ENCODE measurements around the gene TSKU. TPM values are rescaled to one million over a fixed set of nuclear protein-coding genes. Genes with fewer than 3 reads are reported as not detected.

Gene TSKU
- total and polyA plus RNA-seq, 2 experiments from 2014 or later: 61.9 to 81.9 TPM

- Histone ChIP-seq H2AFZ (no peak overlapping the region), H3K36me3 (replicated peaks; ENCODE audit: insufficient read depth, low read depth) (no peaks in the 10 kb centered on the region), H3K27ac (peak overlapping the region; percentile 78), H3K4me1 (ENCODE audit: insufficient read depth) (peaks cover 54% of the 10 kb centered on the region), H3K9me3 (ENCODE audit: low read depth) (no peaks in the 10 kb centered on the region), H3K4me2 (peak overlapping the region; percentile 56), H3K4me3 (no peak overlapping the region), H3K27me3 (no peaks in the 10 kb centered on the region), H3K79me2 (no peaks in the 10 kb centered on the region), H4K20me1 (ENCODE audit: insufficient read depth, poor library complexity, severe bottlenecking) (no peaks in the 10 kb centered on the region), H3K9me2 (replicated peaks; ENCODE audit: insufficient read depth) (no peaks in the 10 kb centered on the region)
- TF ChIP-seq EZH2 (IDR thresholded peaks at IDR 0.05; ENCODE audit: borderline replicate concordance): no peak
- no peak for DNase-seq (ENCODE audit: low spot score)
- WGBS (ENCODE audit: low lambda C conversion rate, missing lambda C conversion rate): 54% methylated on average over 5 of the region's 5 CpGs
These were observed 15.5 kb upstream of the TSKU start for GRCh38 chr11:76767659-76768058.

- no peak overlapping the region for H3K4me3 ChIP-seq
- no peaks in the 10 kb centered on the region for H3K27me3 ChIP-seq
- no peak for DNase-seq (ENCODE audit: low spot score)
- H3K36me3 ChIP-seq (replicated peaks; ENCODE audit: insufficient read depth, low read depth): no peaks in the 10 kb centered on the region
- H2AFZ ChIP-seq: no peak overlapping the region
- H3K79me2 ChIP-seq: no peaks in the 10 kb centered on the region
- no peaks in the 10 kb centered on the region for H3K9me2 ChIP-seq (replicated peaks; ENCODE audit: insufficient read depth)
- no peaks in the 10 kb centered on the region for H4K20me1 ChIP-seq (ENCODE audit: insufficient read depth, poor library complexity, severe bottlenecking)
- peak overlapping the region; percentile 78 for H3K27ac ChIP-seq
- WGBS (ENCODE audit: low lambda C conversion rate, missing lambda C conversion rate): 15% methylated on average over 6 of the region's 7 CpGs
- peaks cover 59% of the 10 kb centered on the region for H3K4me1 ChIP-seq (ENCODE audit: insufficient read depth)
- no peaks in the 10 kb centered on the region for H3K9me3 ChIP-seq (ENCODE audit: low read depth)
- TF ChIP-seq EZH2phosphoT487 (IDR thresholded peaks at IDR 0.05; ENCODE audit: low read depth, severe bottlenecking, unreplicated experiment) (no peak), EZH2 (IDR thresholded peaks at IDR 0.05; ENCODE audit: borderline replicate concordance) (no peak)
- TF ChIP-seq, protein P1, sequence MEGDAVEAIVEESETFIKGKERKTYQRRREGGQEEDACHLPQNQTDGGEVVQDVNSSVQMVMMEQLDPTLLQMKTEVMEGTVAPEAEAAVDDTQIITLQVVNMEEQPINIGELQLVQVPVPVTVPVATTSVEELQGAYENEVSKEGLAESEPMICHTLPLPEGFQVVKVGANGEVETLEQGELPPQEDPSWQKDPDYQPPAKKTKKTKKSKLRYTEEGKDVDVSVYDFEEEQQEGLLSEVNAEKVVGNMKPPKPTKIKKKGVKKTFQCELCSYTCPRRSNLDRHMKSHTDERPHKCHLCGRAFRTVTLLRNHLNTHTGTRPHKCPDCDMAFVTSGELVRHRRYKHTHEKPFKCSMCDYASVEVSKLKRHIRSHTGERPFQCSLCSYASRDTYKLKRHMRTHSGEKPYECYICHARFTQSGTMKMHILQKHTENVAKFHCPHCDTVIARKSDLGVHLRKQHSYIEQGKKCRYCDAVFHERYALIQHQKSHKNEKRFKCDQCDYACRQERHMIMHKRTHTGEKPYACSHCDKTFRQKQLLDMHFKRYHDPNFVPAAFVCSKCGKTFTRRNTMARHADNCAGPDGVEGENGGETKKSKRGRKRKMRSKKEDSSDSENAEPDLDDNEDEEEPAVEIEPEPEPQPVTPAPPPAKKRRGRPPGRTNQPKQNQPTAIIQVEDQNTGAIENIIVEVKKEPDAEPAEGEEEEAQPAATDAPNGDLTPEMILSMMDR (IDR thresholded peaks at IDR 0.05; ENCODE audit: poor library complexity): no peak
- H3K4me2 ChIP-seq: peak overlapping the region; percentile 56
These were observed 14.9 kb upstream of the TSKU start for GRCh38 chr11:76768088-76768908.

GRCh38 chr11:76768909-76769560 lies 14.1 kb upstream of the TSKU start:
- Histone ChIP-seq H3K4me2 (peak overlapping the region; percentile 56), H3K27me3 (no peaks in the 10 kb centered on the region), H3K79me2 (no peaks in the 10 kb centered on the region), H4K20me1 (ENCODE audit: insufficient read depth, poor library complexity, severe bottlenecking) (no peaks in the 10 kb centered on the region), H3K36me3 (replicated peaks; ENCODE audit: insufficient read depth, low read depth) (no peaks in the 10 kb centered on the region), H2AFZ (no peak overlapping the region), H3K9me2 (replicated peaks; ENCODE audit: insufficient read depth) (no peaks in the 10 kb centered on the region), H3K4me1 (ENCODE audit: insufficient read depth) (peaks cover 59% of the 10 kb centered on the region), H3K27ac (peak overlapping the region; percentile 78), H3K9me3 (ENCODE audit: low read depth) (no peaks in the 10 kb centered on the region), H3K4me3 (no peak overlapping the region)
- no peak for DNase-seq (ENCODE audit: low spot score)
- TF ChIP-seq EZH2phosphoT487 (IDR thresholded peaks at IDR 0.05; ENCODE audit: low read depth, severe bottlenecking, unreplicated experiment) (no peak), EZH2 (IDR thresholded peaks at IDR 0.05; ENCODE audit: borderline replicate concordance) (no peak)
- TF ChIP-seq, protein P1 (IDR thresholded peaks at IDR 0.05; ENCODE audit: poor library complexity): no peak
- 68% methylated on average over 10 of the region's 10 CpGs for WGBS (ENCODE audit: low lambda C conversion rate, missing lambda C conversion rate)

Data from hepatocyte (in vitro differentiated cells).